Panc1 (cell line): ENCODE measurements around the gene TTC24. TPM values are rescaled to one million over a fixed set of nuclear protein-coding genes. Genes with fewer than 3 reads are reported as not detected.

Experiments used
- ATAC-seq: fragments of 200-7000 bp; cut with Tn5 transposase; 2 replicates; pipeline ENCODE4 v1.9.1; 2020; ENCODE audit warnings: mild to moderate bottlenecking, moderate library complexity
- BruUV-seq: library from RNA; stranded (reverse); fragments of 400-500 nt; replicated peaks from 2 replicates; lab custom pipeline; 2021; lab: Mats Ljungman, UMichigan
- CTCF ChIA-PET: fragments of 300-600 bp; sonication (Branson Sonifier 250); formaldehyde crosslinking; loops from one replicate; lab custom pipeline; 2022; ENCODE audit warnings: antibody characterized with exemption; lab: Charles Lee
- POLR2A ChIA-PET: fragments of 300-600 bp; sonication (Branson Sonifier 250); formaldehyde crosslinking; loops from one replicate; lab custom pipeline; 2022; ENCODE audit warnings: antibody characterized with exemption; lab: Charles Lee
- DNase-seq: peaks from one replicate; pipeline ENCODE4 v3.0.0-alpha.2; 2010; ENCODE audit warnings: low read depth, low spot score
- H3K27ac ChIP-seq: 2 replicates; pipeline ENCODE4 v1.5.1; 2011; ENCODE audit warnings: mild to moderate bottlenecking, low read length, inconsistent platforms
- H3K27me3 ChIP-seq: fragments of 200-500 bp; sonication (Bioruptor generic); 2 replicates; pipeline ENCODE4 v1.6.0; 2014; ENCODE audit warnings: low read length, inconsistent platforms; ENCODE audit not compliant: control insufficient read depth, insufficient read depth
- H3K36me3 ChIP-seq: fragments of 200-500 bp; sonication (Bioruptor generic); 2 replicates; pipeline ENCODE4 v1.5.1; 2014; ENCODE audit warnings: inconsistent platforms, mild to moderate bottlenecking, low read length, moderate library complexity; ENCODE audit not compliant: control insufficient read depth, insufficient read depth
- H3K4me1 ChIP-seq: 2 replicates; pipeline ENCODE4 v1.5.1; 2011; ENCODE audit warnings: inconsistent platforms, mild to moderate bottlenecking, low read length, moderate library complexity; ENCODE audit not compliant: control insufficient read depth, insufficient read depth
- H3K4me3 ChIP-seq, 2 experiments: 2 replicates each; pipeline ENCODE4 v1.5.1; 2011 to 2012; ENCODE audit warnings: low read depth in 2 of 2, low read length in 2 of 2, mild to moderate bottlenecking in 2 of 2, inconsistent platforms in 1 of 2, moderate library complexity in 1 of 2
- H3K9me3 ChIP-seq: fragments of 200-500 bp; sonication (Bioruptor generic); 2 replicates; pipeline ENCODE4 v1.5.1; 2014; ENCODE audit warnings: low read depth, mild to moderate bottlenecking, inconsistent platforms, low read length, moderate library complexity; ENCODE audit not compliant: control insufficient read depth, insufficient read depth
- POLR2AphosphoS5 ChIP-seq: IDR thresholded peaks from 2 replicates; pipeline ENCODE4 v1.6.1; 2012; ENCODE audit warnings: mild to moderate bottlenecking, low read depth, low read length, moderate library complexity
- SIN3A ChIP-seq: IDR thresholded peaks from 2 replicates; pipeline ENCODE4 v1.6.1; 2012; ENCODE audit warnings: low read depth, mild to moderate bottlenecking, low read length, moderate library complexity, borderline replicate concordance; ENCODE audit not compliant: insufficient read depth
- TCF7L2 ChIP-seq: IDR thresholded peaks from 2 replicates; pipeline ENCODE4 v1.6.1; 2011; ENCODE audit warnings: mild to moderate bottlenecking, low read depth, low read length, inconsistent platforms
- in situ Hi-C: cut with HindIII; loops from 2 replicates; pipeline ENCODE4 v1.10.0; 2016; ENCODE audit warnings: low sequenced_read_pairs, low pct_unique_long_range_greater_than_20kb
- intact Hi-C: fragments of 100-400 bp; cut with micrococcal nuclease; formaldehyde crosslinking; loops from one replicate; pipeline ENCODE4 v1.10.0; 2022; ENCODE audit not compliant: unreplicated experiment
- total RNA-seq: library from RNA; stranded (reverse); gene quantifications from one replicate; pipeline ENCODE4 v1.2.1, GENCODE V29; 2021; ENCODE audit not compliant: unreplicated experiment
- TF ChIP-seq, protein P1 (sequence below): fragments of 450-650 bp; IDR thresholded peaks from 2 replicates; pipeline ENCODE4 v1.5.1; 2017; ENCODE audit warnings: mild to moderate bottlenecking
- TF ChIP-seq, protein P2 (sequence below), 2 experiments: IDR thresholded peaks; 2 replicates each; pipeline ENCODE4 v1.6.1; 2011 to 2012; ENCODE audit warnings: low read depth in 2 of 2, control low read depth in 1 of 2, low read length in 1 of 2, mild to moderate bottlenecking in 1 of 2, moderate library complexity in 1 of 2; ENCODE audit not compliant: insufficient read depth in 1 of 2

The TTC24 gene
- total RNA-seq, 1 experiment from 2014 or later = not detected

DNA sequence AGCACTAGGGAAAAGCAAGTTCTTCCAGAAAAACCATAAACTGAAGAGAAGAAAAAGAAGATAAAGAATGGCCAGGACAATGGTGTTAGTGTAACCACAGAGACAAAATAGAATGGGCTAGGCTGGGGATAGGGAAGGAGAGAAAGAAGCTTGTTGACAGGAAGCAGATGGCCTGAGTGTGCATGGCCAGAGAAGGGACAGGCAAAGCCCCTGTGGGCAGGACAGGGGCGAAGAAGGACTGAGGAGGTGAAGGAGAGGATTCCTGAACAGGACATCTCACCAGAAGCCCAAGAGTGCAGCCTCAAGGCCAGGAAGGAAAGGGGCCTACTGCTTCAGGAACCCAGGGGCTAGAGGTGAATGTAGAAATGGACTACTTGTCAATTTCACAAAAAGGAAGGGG lies 36.5 kb upstream of the TTC24 start:
- CTCF ChIA-PET = interaction anchor here (0.6 kb wide), 2 partner anchors 10 to 18 kb away, joined by 3 to 5 read pairs; no protein-coding TSS in a partner anchor
- no peaks in the 10 kb centered on the region for H3K9me3 ChIP-seq
- no peak overlapping the region for H3K27ac ChIP-seq
- no peaks in the 10 kb centered on the region for H3K36me3 ChIP-seq
- H3K4me1 ChIP-seq = no peaks in the 10 kb centered on the region
- ATAC-seq (no peak), DNase-seq (no peak)
- POLR2A ChIA-PET = no interaction called here
- no peaks in the 10 kb centered on the region for H3K27me3 ChIP-seq
- in situ Hi-C loops = no loop called here
- no peak overlapping the region for H3K4me3 ChIP-seq
- no TSS peak for BruUV-seq
- TF ChIP-seq, protein P1, sequence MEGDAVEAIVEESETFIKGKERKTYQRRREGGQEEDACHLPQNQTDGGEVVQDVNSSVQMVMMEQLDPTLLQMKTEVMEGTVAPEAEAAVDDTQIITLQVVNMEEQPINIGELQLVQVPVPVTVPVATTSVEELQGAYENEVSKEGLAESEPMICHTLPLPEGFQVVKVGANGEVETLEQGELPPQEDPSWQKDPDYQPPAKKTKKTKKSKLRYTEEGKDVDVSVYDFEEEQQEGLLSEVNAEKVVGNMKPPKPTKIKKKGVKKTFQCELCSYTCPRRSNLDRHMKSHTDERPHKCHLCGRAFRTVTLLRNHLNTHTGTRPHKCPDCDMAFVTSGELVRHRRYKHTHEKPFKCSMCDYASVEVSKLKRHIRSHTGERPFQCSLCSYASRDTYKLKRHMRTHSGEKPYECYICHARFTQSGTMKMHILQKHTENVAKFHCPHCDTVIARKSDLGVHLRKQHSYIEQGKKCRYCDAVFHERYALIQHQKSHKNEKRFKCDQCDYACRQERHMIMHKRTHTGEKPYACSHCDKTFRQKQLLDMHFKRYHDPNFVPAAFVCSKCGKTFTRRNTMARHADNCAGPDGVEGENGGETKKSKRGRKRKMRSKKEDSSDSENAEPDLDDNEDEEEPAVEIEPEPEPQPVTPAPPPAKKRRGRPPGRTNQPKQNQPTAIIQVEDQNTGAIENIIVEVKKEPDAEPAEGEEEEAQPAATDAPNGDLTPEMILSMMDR = no peak
- TF ChIP-seq TCF7L2 (no peak), SIN3A (no peak), POLR2AphosphoS5 (no peak)
- TF ChIP-seq, protein P2, sequence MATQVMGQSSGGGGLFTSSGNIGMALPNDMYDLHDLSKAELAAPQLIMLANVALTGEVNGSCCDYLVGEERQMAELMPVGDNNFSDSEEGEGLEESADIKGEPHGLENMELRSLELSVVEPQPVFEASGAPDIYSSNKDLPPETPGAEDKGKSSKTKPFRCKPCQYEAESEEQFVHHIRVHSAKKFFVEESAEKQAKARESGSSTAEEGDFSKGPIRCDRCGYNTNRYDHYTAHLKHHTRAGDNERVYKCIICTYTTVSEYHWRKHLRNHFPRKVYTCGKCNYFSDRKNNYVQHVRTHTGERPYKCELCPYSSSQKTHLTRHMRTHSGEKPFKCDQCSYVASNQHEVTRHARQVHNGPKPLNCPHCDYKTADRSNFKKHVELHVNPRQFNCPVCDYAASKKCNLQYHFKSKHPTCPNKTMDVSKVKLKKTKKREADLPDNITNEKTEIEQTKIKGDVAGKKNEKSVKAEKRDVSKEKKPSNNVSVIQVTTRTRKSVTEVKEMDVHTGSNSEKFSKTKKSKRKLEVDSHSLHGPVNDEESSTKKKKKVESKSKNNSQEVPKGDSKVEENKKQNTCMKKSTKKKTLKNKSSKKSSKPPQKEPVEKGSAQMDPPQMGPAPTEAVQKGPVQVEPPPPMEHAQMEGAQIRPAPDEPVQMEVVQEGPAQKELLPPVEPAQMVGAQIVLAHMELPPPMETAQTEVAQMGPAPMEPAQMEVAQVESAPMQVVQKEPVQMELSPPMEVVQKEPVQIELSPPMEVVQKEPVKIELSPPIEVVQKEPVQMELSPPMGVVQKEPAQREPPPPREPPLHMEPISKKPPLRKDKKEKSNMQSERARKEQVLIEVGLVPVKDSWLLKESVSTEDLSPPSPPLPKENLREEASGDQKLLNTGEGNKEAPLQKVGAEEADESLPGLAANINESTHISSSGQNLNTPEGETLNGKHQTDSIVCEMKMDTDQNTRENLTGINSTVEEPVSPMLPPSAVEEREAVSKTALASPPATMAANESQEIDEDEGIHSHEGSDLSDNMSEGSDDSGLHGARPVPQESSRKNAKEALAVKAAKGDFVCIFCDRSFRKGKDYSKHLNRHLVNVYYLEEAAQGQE (IDR thresholded peaks at IDR 0.05; ENCODE audit: insufficient read depth in 1 of 2, low read depth in 2 of 2, low read length in 1 of 2) = no peak
- intact Hi-C loops = no loop called here

DNA sequence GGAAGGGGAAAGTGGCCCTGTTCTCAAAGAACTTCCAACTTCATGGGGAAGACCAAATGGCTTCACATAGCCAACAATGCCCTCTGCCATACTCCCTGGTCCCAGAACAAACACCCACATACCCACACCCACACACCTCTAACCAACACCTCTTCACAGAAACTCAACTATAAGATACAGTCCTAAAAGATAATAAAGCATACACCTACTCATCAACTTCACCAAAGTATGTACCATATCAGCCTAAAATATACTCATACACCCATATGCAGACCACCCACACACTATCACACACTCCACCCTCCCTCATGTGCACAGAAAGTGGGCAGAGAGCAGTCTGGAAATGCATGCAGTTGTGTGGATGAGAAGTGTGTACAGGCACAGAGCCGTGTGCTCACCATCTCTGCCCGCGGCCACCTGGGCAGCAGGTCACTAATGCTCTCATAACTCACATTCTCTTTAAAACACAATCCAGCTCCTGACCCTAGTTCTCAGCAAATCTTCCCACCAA lies 34.9 kb upstream of the TTC24 start:
- no peaks in the 10 kb centered on the region for H3K9me3 ChIP-seq
- intact Hi-C loops (no loop called here), in situ Hi-C loops (no loop called here)
- TF ChIP-seq POLR2AphosphoS5 = no peak
- TF ChIP-seq SIN3A = no peak
- TF ChIP-seq, protein P2 (IDR thresholded peaks at IDR 0.05; ENCODE audit: insufficient read depth in 1 of 2, low read depth in 2 of 2, low read length in 1 of 2) = no peak
- TF ChIP-seq, protein P1 = no peak
- no peak for TF ChIP-seq TCF7L2
- H3K4me1 ChIP-seq = no peaks in the 10 kb centered on the region
- H3K27me3 ChIP-seq = no peaks in the 10 kb centered on the region
- BruUV-seq = no TSS peak
- H3K36me3 ChIP-seq = no peaks in the 10 kb centered on the region
- ATAC-seq (no peak), DNase-seq (no peak)
- ChIA-PET POLR2A (no interaction called here), CTCF (no interaction called here)
- no peak overlapping the region for H3K27ac ChIP-seq
- H3K4me3 ChIP-seq = no peak overlapping the region
